HEK293T (cell line): ENCODE measurements around the gene SYTL5.

Experiments
- CTCF ChIA-PET: fragments of 350-600 bp; formaldehyde crosslinking; extraction: SDS; loops from one replicate; lab custom pipeline; 2021; ENCODE audit warnings: antibody characterized with exemption, inconsistent platforms; lab: Yijun Ruan, JAX
- POLR2A ChIA-PET: fragments of 350-600 bp; formaldehyde crosslinking; extraction: SDS; loops from one replicate; lab custom pipeline; 2020; ENCODE audit warnings: antibody characterized with exemption, inconsistent platforms; lab: Yijun Ruan, JAX
- DNase-seq: peaks from one replicate; pipeline ENCODE4 v3.0.0; 2012; ENCODE audit warnings: mixed read lengths; ENCODE audit errors: extremely low spot score
- ARNT ChIP-seq: fragments of 450-650 bp; IDR thresholded peaks from 2 replicates; pipeline ENCODE4 v1.6.1; 2017; ENCODE audit warnings: mild to moderate bottlenecking
- BHLHE40 ChIP-seq: fragments of 450-650 bp; IDR thresholded peaks from 2 replicates; pipeline ENCODE4 v1.6.1; 2016; ENCODE audit warnings: mild to moderate bottlenecking, moderate library complexity, borderline replicate concordance
- CTBP1 ChIP-seq: fragments of 450-650 bp; IDR thresholded peaks from 2 replicates; pipeline ENCODE4 v1.6.1; 2016; ENCODE audit warnings: borderline replicate concordance
- ELF4 ChIP-seq: fragments of 450-650 bp; IDR thresholded peaks from 2 replicates; pipeline ENCODE4 v1.6.1; 2017; ENCODE audit warnings: antibody characterized with exemption
- FOXA1 ChIP-seq: fragments of 450-650 bp; IDR thresholded peaks from 2 replicates; pipeline ENCODE4 v1.6.1; 2016; ENCODE audit warnings: mild to moderate bottlenecking
- FOXK2 ChIP-seq: fragments of 450-650 bp; IDR thresholded peaks from 2 replicates; pipeline ENCODE4 v1.6.1; 2016; ENCODE audit warnings: mild to moderate bottlenecking
- FOXM1 ChIP-seq: fragments of 450-650 bp; IDR thresholded peaks from 2 replicates; pipeline ENCODE4 v1.6.1; 2017; ENCODE audit warnings: mild to moderate bottlenecking, borderline replicate concordance
- HDGF ChIP-seq: fragments of 450-650 bp; IDR thresholded peaks from 2 replicates; pipeline ENCODE4 v1.6.1; 2017; ENCODE audit warnings: antibody characterized with exemption, borderline replicate concordance
- L3MBTL2 ChIP-seq: fragments of 450-650 bp; conservative IDR thresholded peaks from 2 replicates; pipeline ENCODE4 v1.6.1; 2016; ENCODE audit warnings: mild to moderate bottlenecking
- LEF1 ChIP-seq: fragments of 450-650 bp; IDR thresholded peaks from 2 replicates; pipeline ENCODE4 v1.6.1; 2017; ENCODE audit warnings: mild to moderate bottlenecking, borderline replicate concordance
- NFRKB ChIP-seq: fragments of 450-650 bp; IDR thresholded peaks from 2 replicates; pipeline ENCODE4 v1.6.1; 2016; ENCODE audit warnings: mild to moderate bottlenecking, moderate library complexity
- PKNOX1 ChIP-seq: fragments of 450-650 bp; IDR thresholded peaks from 2 replicates; pipeline ENCODE4 v1.6.1; 2016
- SP1 ChIP-seq: fragments of 450-650 bp; IDR thresholded peaks from 2 replicates; pipeline ENCODE4 v1.6.1; 2017
- SUZ12 ChIP-seq: fragments of 450-650 bp; IDR thresholded peaks from 2 replicates; pipeline ENCODE4 v1.6.1; 2016; ENCODE audit warnings: mild to moderate bottlenecking
- TARDBP ChIP-seq: fragments of 450-650 bp; IDR thresholded peaks from 2 replicates; pipeline ENCODE4 v1.6.1; 2016
- ZNF384 ChIP-seq: fragments of 450-650 bp; IDR thresholded peaks from 2 replicates; pipeline ENCODE4 v1.6.1; 2016

The SYTL5 gene

DNA sequence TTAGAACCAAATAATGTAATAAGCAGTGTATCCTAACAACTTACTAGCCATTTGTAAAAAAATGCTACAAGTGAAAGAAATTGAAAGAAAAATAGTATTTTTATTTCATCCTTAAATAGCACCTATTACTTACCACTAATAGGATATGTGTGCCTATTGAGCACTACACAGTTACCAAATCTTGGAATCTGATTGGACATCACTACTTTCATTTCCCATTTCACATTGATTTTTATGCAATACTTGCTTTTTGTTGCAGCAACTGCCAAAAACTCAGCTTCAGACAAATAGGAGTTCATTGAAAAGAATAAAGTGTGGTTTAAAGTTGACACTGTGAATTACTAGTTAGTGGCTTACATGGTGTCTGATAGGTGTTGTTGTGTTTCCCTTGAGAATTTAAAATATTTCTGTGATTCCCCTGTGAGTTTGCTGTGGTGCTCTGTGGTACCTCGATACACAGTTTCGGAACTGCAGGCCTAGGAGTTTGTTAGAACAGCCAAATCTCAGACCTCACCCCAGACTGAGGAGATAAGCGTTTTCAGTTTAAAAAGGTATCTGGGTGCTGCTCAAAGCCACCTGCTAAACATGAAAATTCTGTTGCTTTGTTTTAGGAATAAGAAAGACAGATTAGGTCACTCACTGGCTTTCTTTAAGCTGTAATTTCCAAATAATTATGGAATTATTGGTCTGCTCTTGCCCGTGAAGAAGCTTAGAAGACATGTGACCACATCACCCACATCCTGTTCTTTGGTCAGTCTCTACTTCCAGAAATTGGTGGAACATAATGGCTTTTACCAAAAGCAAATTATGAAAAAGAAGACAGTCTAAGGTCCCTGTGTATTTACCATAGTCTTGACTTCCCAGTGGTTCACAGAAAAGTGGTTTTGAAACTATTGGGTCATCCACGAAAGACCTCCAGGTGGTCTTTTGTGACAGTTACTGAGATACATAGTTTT lies 97.8 kb downstream of the SYTL5 start:
- TF ChIP-seq ZNF384 (no peak), L3MBTL2 (no peak), ARNT (no peak), CTBP1 (no peak), ELF4 (no peak), PKNOX1 (no peak)
- POLR2A ChIA-PET: no interaction called here
- CTCF ChIA-PET: no interaction called here
- DNase-seq: no peak

- TF ChIP-seq BHLHE40 (no peak), PKNOX1 (no peak), SUZ12 (no peak), CTBP1 (no peak), HDGF (no peak), TARDBP (no peak), FOXA1 (no peak), FOXK2 (no peak), FOXM1 (no peak), L3MBTL2 (no peak), LEF1 (no peak), ZNF384 (no peak)
- POLR2A ChIA-PET: no interaction called here
- DNase-seq: no peak
- CTCF ChIA-PET: interaction anchor here (0.7 kb wide), 1 partner anchor 197 kb away, joined by 4 read pairs; no protein-coding TSS in a partner anchor
These were observed 98.9 kb downstream of the SYTL5 start for GRCh38 chrX:38105216-38105725.

DNA sequence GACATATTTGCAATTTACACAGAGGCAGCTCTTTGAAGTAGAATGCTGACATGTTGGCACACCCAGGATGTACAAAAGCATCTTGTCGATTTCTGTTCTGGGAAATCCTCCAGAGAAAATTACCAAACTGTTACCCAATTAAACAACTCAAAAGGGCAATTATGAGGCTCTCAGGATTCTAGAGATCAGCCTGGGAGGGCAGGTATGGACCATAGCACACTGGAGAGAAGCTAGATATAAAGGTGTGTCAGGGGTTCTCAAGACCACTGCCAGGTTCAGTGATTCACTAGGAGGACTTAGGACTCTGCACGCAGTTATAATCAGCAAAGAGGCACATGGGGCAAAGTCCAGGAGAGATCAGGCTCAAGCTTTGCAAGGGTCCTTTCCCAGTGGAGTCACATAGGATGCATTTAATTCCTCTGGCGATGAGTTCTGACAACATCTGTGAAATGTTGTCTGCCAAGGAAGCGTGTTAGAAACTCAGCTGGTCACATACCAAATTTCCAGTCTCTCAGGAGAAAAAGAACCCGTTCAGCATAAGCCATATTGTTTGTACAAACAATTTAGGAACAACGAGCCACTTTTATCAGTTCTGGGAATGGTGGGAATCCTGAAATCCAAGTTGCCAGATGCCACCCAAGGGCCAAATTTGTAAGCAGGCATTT lies 100.8 kb downstream of the SYTL5 start:
- DNase-seq: no peak
- ChIA-PET CTCF (no interaction called here), POLR2A (no interaction called here)
- TF ChIP-seq ELF4 (no peak), NFRKB (no peak)

- ChIA-PET POLR2A (no interaction called here), CTCF (no interaction called here)
- TF ChIP-seq SP1 (no peak), L3MBTL2 (no peak), FOXM1 (no peak), NFRKB (no peak), SUZ12 (no peak), PKNOX1 (no peak), ELF4 (no peak), BHLHE40 (no peak), CTBP1 (no peak), ARNT (no peak)
- no peak for DNase-seq
These were observed 102.0 kb downstream of the SYTL5 start for GRCh38 chrX:38108364-38108763.

DNA sequence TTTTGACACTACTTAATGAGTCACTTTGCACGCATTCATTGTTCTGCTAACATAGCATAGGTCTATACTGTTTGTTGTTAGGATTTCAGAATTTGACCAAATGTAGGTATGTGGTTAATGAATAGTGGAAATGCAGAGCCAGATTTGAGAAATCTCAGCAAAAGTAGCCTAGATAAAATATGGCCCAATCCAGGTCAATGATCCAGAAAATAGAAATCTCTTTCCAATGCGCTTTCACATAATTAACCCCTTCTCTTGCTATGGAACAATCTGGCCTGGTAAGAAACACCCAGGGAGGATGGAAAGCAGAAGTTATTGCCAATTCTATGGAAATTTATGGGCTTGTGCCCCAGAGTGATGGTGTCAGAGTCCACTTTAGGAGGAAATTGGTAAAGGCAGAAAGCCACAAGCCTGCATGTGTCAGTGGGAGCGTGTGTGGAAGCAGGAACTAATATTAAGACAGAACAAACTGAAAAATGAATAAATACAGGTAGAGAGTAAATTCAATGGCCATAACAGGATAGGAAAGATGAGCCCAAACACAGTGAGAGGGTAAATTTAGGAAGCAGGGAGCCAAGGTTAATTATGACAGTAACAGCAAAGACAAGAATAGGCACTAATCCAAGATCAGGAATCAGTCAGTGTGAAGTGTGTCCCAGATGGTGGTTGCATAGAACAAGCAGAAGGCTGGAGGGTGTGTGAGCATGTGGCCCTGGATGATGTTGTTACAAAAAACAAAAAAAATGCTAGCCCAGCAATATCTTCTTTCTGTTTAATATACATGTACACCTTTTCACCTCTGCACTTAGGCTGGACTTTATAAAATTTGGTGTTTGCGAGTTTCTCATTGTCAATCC lies 102.9 kb downstream of the SYTL5 start:
- TF ChIP-seq ZNF384: no peak
- no peak for TF ChIP-seq FOXK2
- no peak for TF ChIP-seq CTBP1
- TF ChIP-seq FOXM1: no peak
- no peak for TF ChIP-seq TARDBP
- no peak for TF ChIP-seq ARNT
- no peak for TF ChIP-seq SP1
- no peak for TF ChIP-seq L3MBTL2
- no peak for TF ChIP-seq NFRKB
- TF ChIP-seq HDGF: no peak
- TF ChIP-seq ELF4: no peak
- no peak for TF ChIP-seq FOXA1
- CTCF ChIA-PET: interaction anchor here (0.6 kb wide), 1 partner anchor 1368 kb away, joined by 3 read pairs; no protein-coding TSS in a partner anchor
- POLR2A ChIA-PET: no interaction called here
- DNase-seq: no peak

DNA sequence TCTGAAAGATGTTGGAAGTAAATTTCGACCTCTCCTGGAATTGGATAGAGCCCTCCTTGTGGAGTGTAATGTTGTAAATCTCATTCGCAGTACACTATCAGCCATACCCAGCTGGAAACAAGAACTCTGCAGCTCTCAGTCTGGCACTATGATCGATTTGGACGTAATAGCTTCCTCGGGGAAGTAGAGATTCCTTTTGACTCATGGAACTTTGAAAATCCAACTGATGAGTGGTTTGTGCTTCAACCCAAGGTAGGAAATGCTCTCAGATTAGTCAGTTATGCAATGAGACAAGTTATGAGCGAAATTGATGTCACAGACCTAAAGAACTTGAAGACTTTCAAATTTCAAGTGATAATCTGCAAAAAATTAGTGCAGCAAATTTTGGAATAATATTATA lies 103.9 kb downstream of the SYTL5 start:
- POLR2A ChIA-PET: no interaction called here
- TF ChIP-seq SP1 (no peak), CTBP1 (no peak), ARNT (no peak), SUZ12 (no peak), LEF1 (no peak), NFRKB (no peak), ELF4 (no peak)
- peak; percentile 10 for DNase-seq
- CTCF ChIA-PET: no interaction called here
